Mesenchymal stem cell (in vitro differentiated cells and primary cell): ENCODE measurements around the gene F13A1.

Source experiments
- DNase-seq: peaks from one replicate; pipeline ENCODE4 v3.0.0-alpha.2; 2013
- H2AFZ ChIP-seq: one replicate; pipeline ENCODE4 v1.6.1; 2013; ENCODE audit warnings: low read depth, mild to moderate bottlenecking, control low read depth, inconsistent platforms, low read length, moderate library complexity
- H2AK5ac ChIP-seq: 2 replicates; pipeline ENCODE4 v1.6.1; 2013; ENCODE audit warnings: low read length, moderate library complexity, mild to moderate bottlenecking, inconsistent platforms; ENCODE audit not compliant: severe bottlenecking
- H2BK120ac ChIP-seq: one replicate; pipeline ENCODE4 v1.6.1; 2013; ENCODE audit warnings: low read depth, mild to moderate bottlenecking, inconsistent platforms, low read length, moderate library complexity
- H2BK12ac ChIP-seq, 2 experiments: one replicate each; pipeline ENCODE4 v1.6.1; 2013; ENCODE audit warnings: inconsistent platforms in 2 of 2, low read length in 2 of 2, mild to moderate bottlenecking in 2 of 2, moderate library complexity in 2 of 2, control low read depth in 1 of 2
- H2BK15ac ChIP-seq: one replicate; pipeline ENCODE4 v1.6.1; 2013; ENCODE audit warnings: mild to moderate bottlenecking, low read depth, inconsistent platforms; ENCODE audit not compliant: poor library complexity, severe bottlenecking
- H2BK5ac ChIP-seq: 2 replicates; pipeline ENCODE4 v1.6.1; 2013; ENCODE audit warnings: low read depth, mild to moderate bottlenecking, low read length, control low read depth, inconsistent platforms; ENCODE audit not compliant: poor library complexity, severe bottlenecking
- H3K14ac ChIP-seq, 2 experiments: one replicate each; pipeline ENCODE4 v1.6.1; 2013; ENCODE audit warnings: inconsistent platforms in 2 of 2, low read length in 2 of 2, control low read depth in 1 of 2, mild to moderate bottlenecking in 1 of 2, moderate library complexity in 1 of 2
- H3K18ac ChIP-seq, 2 experiments: one replicate each; pipeline ENCODE4 v1.6.1; 2013; ENCODE audit warnings: inconsistent platforms in 2 of 2, low read length in 2 of 2, control low read depth in 1 of 2, low read depth in 1 of 2, mild to moderate bottlenecking in 1 of 2
- H3K23ac ChIP-seq, 2 experiments: one replicate each; pipeline ENCODE4 v1.6.1; 2013; ENCODE audit warnings: inconsistent platforms in 2 of 2, low read length in 2 of 2, mild to moderate bottlenecking in 2 of 2, moderate library complexity in 2 of 2, control low read depth in 1 of 2
- H3K27ac ChIP-seq: 2 replicates; pipeline ENCODE4 v1.5.1; 2013; ENCODE audit warnings: mild to moderate bottlenecking, moderate library complexity, low read length, control low read depth, inconsistent platforms; ENCODE audit not compliant: poor library complexity, severe bottlenecking
- H3K27me3 ChIP-seq, 2 experiments: 2 replicates each; pipeline versions ENCODE4 v1.6.1 to v1.7.0; 2013; ENCODE audit warnings: low read length in 2 of 2, mild to moderate bottlenecking in 2 of 2, moderate library complexity in 2 of 2, control low read depth in 1 of 2, inconsistent platforms in 1 of 2; ENCODE audit not compliant: control insufficient read depth in 1 of 2, insufficient read depth in 1 of 2
- H3K36me3 ChIP-seq, 2 experiments: 2 replicates each; pipeline versions ENCODE4 v1.6.1 to v1.7.0; 2013; ENCODE audit warnings: low read length in 2 of 2, control low read depth in 1 of 2, inconsistent platforms in 1 of 2, low read depth in 1 of 2, mild to moderate bottlenecking in 1 of 2; ENCODE audit not compliant: insufficient read depth in 2 of 2, control insufficient read depth in 1 of 2
- H3K4ac ChIP-seq, 2 experiments: one replicate each; pipeline ENCODE4 v1.6.1; 2013; ENCODE audit warnings: inconsistent platforms in 2 of 2, low read length in 2 of 2, mild to moderate bottlenecking in 2 of 2, moderate library complexity in 2 of 2, control low read depth in 1 of 2, low read depth in 1 of 2
- H3K4me1 ChIP-seq: 2 replicates; pipeline ENCODE4 v1.6.1; 2013; ENCODE audit warnings: low read depth, low read length, control low read depth; ENCODE audit not compliant: control insufficient read depth, insufficient read depth
- H3K4me2 ChIP-seq: 2 replicates; pipeline ENCODE4 v1.6.1; 2013; ENCODE audit warnings: low read length, mild to moderate bottlenecking, inconsistent platforms; ENCODE audit not compliant: poor library complexity, severe bottlenecking
- H3K4me3 ChIP-seq, 2 experiments: 2 replicates each; pipeline versions ENCODE4 v1.5.1 to v1.7.0; 2013; ENCODE audit warnings: low read length in 2 of 2, mild to moderate bottlenecking in 2 of 2, control low read depth in 1 of 2, low read depth in 1 of 2; ENCODE audit not compliant: insufficient read depth in 1 of 2
- H3K79me1 ChIP-seq: replicated peaks from 2 replicates; pipeline ENCODE4 v1.6.1; 2013; ENCODE audit warnings: mild to moderate bottlenecking, control low read depth, low read length, inconsistent platforms; ENCODE audit not compliant: poor library complexity, severe bottlenecking
- H3K9ac ChIP-seq: 2 replicates; pipeline ENCODE4 v1.7.0; 2013; ENCODE audit warnings: mild to moderate bottlenecking, low read length, moderate library complexity
- H3K9me3 ChIP-seq: 2 replicates; pipeline ENCODE4 v1.7.0; 2013; ENCODE audit warnings: mild to moderate bottlenecking, low read length; ENCODE audit not compliant: control insufficient read depth
- H4K8ac ChIP-seq: one replicate; pipeline ENCODE4 v1.6.1; 2013; ENCODE audit warnings: inconsistent platforms, mild to moderate bottlenecking, low read length, moderate library complexity
- H4K91ac ChIP-seq: one replicate; pipeline ENCODE4 v1.6.1; 2013; ENCODE audit warnings: mild to moderate bottlenecking, low read length, inconsistent platforms
- WGBS: methylation state at CpG from one replicate; pipeline ENCODE4 v1.1.7; 2013; ENCODE audit warnings: mixed read lengths; 5-methylcytosine and 5-hydroxymethylcytosine counted together

Gene F13A1

GRCh38 chr6:6152060-6152459 is 168.4 kb downstream of the F13A1 start:
- peaks cover 0 to 15% of the 10 kb centered on the region in 2 experiments for H3K27me3 ChIP-seq
- H3K4me1 ChIP-seq: no peaks in the 10 kb centered on the region
- DNase-seq: no peak
- no peak overlapping the region for H4K8ac ChIP-seq
- H3K36me3 ChIP-seq: no peaks in the 10 kb centered on the region
- H3K79me1 ChIP-seq: no peaks in the 10 kb centered on the region
- no peaks in the 10 kb centered on the region for H3K9me3 ChIP-seq
- no peak overlapping the region for H3K18ac ChIP-seq
- H3K9ac ChIP-seq: no peak overlapping the region
- no peak overlapping the region for H2BK12ac ChIP-seq
- H2AK5ac ChIP-seq: no peak overlapping the region
- H3K23ac ChIP-seq: no peak overlapping the region
- H2BK120ac ChIP-seq: no peak overlapping the region
- no peak overlapping the region for H3K4ac ChIP-seq
- H2BK15ac ChIP-seq: no peak overlapping the region
- H3K27ac ChIP-seq: no peak overlapping the region
- no peak overlapping the region for H2AFZ ChIP-seq
- no peak overlapping the region for H3K14ac ChIP-seq
- H4K91ac ChIP-seq: no peak overlapping the region
- no peak overlapping the region for H2BK5ac ChIP-seq
- 47% methylated on average over 5 of the region's 6 CpGs for WGBS
- H3K4me2 ChIP-seq: no peak overlapping the region
- H3K4me3 ChIP-seq: no peak overlapping the region

- no peak overlapping the region for H3K4me2 ChIP-seq
- H2AFZ ChIP-seq: no peak overlapping the region
- no peak overlapping the region for H2AK5ac ChIP-seq
- H3K14ac ChIP-seq: no peak overlapping the region
- H4K8ac ChIP-seq: no peak overlapping the region
- no peak overlapping the region for H4K91ac ChIP-seq
- H3K23ac ChIP-seq: no peak overlapping the region
- H3K4me1 ChIP-seq: no peaks in the 10 kb centered on the region
- no peak overlapping the region for H2BK12ac ChIP-seq
- H3K18ac ChIP-seq: no peak overlapping the region
- no peaks in the 10 kb centered on the region for H3K9me3 ChIP-seq
- WGBS: 51% methylated on average over 5 of the region's 7 CpGs
- no peak overlapping the region for H2BK120ac ChIP-seq
- no peak overlapping the region for H3K4me3 ChIP-seq
- no peak for DNase-seq
- no peaks in the 10 kb centered on the region for H3K79me1 ChIP-seq
- H3K36me3 ChIP-seq: no peaks in the 10 kb centered on the region
- no peak overlapping the region for H2BK5ac ChIP-seq
- H3K27ac ChIP-seq: no peak overlapping the region
- H2BK15ac ChIP-seq: no peak overlapping the region
- peaks cover 0 to 10% of the 10 kb centered on the region in 2 experiments for H3K27me3 ChIP-seq
- no peak overlapping the region for H3K9ac ChIP-seq
- no peak overlapping the region for H3K4ac ChIP-seq
These were observed 172.2 kb downstream of the F13A1 start for GRCh38 chr6:6148192-6148815.

GRCh38 chr6:6131492-6132109 is 188.9 kb downstream of the F13A1 start:
- no peak overlapping the region for H2AFZ ChIP-seq
- no peak overlapping the region for H3K4ac ChIP-seq
- H3K14ac ChIP-seq: no peak overlapping the region
- H4K91ac ChIP-seq: no peak overlapping the region
- no peak overlapping the region for H2BK5ac ChIP-seq
- no peak for DNase-seq
- H3K23ac ChIP-seq: no peak overlapping the region
- no peak overlapping the region for H3K18ac ChIP-seq
- H2BK12ac ChIP-seq: no peak overlapping the region
- no peak overlapping the region for H3K4me2 ChIP-seq
- H3K27ac ChIP-seq: no peak overlapping the region
- no peaks in the 10 kb centered on the region for H3K79me1 ChIP-seq
- H3K36me3 ChIP-seq: no peaks in the 10 kb centered on the region
- H2BK15ac ChIP-seq: no peak overlapping the region
- H2AK5ac ChIP-seq: no peak overlapping the region
- H3K9me3 ChIP-seq: no peaks in the 10 kb centered on the region
- WGBS: 50% methylated on average over 2 of the region's 4 CpGs
- H3K27me3 ChIP-seq: peaks cover 0 to 3% of the 10 kb centered on the region in 2 experiments
- H3K4me1 ChIP-seq: no peaks in the 10 kb centered on the region
- H3K9ac ChIP-seq: no peak overlapping the region
- H4K8ac ChIP-seq: no peak overlapping the region
- no peak overlapping the region for H3K4me3 ChIP-seq
- H2BK120ac ChIP-seq: no peak overlapping the region

- H3K79me1 ChIP-seq: no peaks in the 10 kb centered on the region
- no peak overlapping the region for H4K91ac ChIP-seq
- no peak overlapping the region for H4K8ac ChIP-seq
- H2BK120ac ChIP-seq: no peak overlapping the region
- no peak overlapping the region for H3K4ac ChIP-seq
- no peak overlapping the region for H2AK5ac ChIP-seq
- H2BK5ac ChIP-seq: no peak overlapping the region
- no peak overlapping the region for H3K23ac ChIP-seq
- no peak overlapping the region for H2BK15ac ChIP-seq
- no peak overlapping the region for H2BK12ac ChIP-seq
- no peak overlapping the region for H3K9ac ChIP-seq
- H3K27me3 ChIP-seq: no peaks in the 10 kb centered on the region
- H3K4me3 ChIP-seq: no peak overlapping the region
- no peak overlapping the region for H3K14ac ChIP-seq
- no peak overlapping the region for H3K4me2 ChIP-seq
- H3K9me3 ChIP-seq: no peaks in the 10 kb centered on the region
- no peak overlapping the region for H3K18ac ChIP-seq
- H3K27ac ChIP-seq: no peak overlapping the region
- H3K36me3 ChIP-seq: no peaks in the 10 kb centered on the region
- H3K4me1 ChIP-seq: no peaks in the 10 kb centered on the region
- H2AFZ ChIP-seq: no peak overlapping the region
- WGBS: 80% methylated on average over 2 of the region's 3 CpGs
- no peak for DNase-seq
These were observed 195.0 kb downstream of the F13A1 start for GRCh38 chr6:6125495-6125894.
